ENCODE results near the gene NPB. TPM values are rescaled to one million over a fixed set of nuclear protein-coding genes. Genes with fewer than 3 reads are reported as not detected.

The NPB gene
- polyA plus RNA-seq, 5 donors, result 0.85 to 1.4 (median 1.3) TPM

- DNase-seq, result no peak
These were observed 6.6 kb upstream of the NPB start for GRCh38 chr17:81895400-81895799.

- DNase-seq, result no peak
These were observed 3.8 kb upstream of the NPB start for GRCh38 chr17:81898029-81898866.

- DNase-seq, result no peak
These were observed 3.2 kb upstream of the NPB start for GRCh38 chr17:81898885-81899284.

GRCh38 chr17:81899514-81900166 is 2.4 kb upstream of the NPB start:
- no peak for DNase-seq

DNA sequence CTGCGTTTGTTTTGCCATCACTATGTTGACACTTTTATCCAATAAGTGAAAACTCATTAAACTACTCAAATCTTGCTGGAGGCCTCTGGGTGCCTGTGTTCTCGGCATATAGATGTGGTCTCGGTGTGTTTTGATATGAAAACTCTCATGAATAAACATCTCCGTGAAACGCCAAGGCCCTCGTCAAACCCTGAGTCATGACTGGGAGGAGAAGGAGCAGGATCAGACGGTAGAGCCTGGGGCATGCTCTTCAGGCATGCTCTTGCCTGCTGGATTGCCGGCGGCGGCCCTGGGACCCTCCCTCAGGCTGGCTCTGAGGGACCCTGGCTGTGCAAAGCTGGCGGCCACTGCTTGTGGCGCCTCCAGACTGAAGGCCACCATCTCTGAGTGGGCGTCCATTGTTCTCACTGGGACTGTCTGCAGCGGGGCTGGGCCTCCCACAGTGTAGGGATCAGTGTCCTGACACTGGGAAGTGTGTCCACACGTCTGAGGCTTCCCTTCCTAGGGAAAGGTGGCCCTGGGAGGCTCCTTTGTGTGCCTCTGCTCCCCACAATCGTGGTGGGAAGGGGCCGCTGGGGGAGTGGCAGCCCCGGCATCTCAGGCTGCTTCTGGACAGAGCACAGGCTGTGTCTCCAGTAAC is 1.7 kb upstream of the NPB start:
- DNase-seq, result no peak

GRCh38 chr17:81901167-81902022 is 643 bp upstream of the NPB start:
- DNase-seq, result no peak

DNA sequence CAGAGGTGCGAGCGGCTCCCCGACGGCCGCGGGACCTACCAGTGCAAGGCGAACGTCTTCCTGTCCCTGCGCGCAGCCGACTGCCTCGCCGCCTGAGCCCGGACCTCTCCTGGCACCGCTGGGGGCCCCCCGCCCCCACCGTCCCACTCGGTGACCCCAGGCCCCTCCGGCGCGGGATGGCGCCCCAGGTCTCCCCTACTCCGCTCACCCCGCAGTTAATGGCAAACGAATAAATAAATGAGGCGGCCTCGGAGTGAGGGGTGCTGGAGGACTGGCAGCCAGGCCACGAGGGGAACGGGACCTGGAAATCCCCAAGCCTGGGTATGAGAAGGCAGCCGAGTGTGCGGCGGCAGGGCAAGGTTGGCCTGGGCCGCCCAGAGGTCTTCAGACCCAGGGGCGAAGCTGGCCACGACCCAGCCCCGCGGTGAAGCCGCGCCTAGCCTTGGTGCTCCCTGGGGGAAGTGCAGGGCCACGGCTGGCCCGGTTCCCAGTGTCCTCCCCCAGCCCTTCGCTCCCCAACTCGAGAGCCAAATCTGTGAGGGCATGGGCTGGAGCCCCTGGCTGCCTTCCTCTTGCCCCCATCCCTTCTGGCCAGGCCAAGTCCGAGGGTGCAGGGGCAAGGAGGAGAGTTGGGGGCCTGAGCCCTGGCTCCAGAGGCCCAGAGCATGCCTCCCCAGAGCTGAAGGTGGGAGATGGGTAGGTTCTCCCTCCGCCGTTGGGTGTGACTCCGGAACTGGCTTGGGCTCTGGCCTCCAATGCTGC is 796 bp downstream of the NPB start:
- DNase-seq, result no peak

DNA sequence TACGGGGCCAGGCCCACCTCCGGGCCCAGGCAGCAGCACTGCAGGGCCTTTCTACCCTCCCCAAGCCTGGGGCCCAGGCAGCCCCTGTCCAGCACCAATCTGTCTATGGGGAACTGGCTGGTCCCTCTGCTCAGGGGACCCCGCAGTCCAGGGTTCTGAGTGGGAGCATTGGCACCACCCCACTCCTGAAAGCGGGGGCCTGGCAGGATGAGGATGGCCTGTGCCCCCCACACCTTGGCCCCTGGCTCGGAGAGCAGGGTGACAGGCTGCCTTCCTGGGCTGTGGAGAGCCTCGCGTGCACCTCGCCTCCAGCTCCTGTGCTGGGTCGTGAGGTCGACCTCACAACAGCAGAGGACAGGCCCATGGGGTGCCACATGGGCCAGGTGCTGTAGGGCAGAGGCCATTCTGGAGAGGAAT is 1.4 kb downstream of the NPB start:
- no peak for DNase-seq

GRCh38 chr17:81903896-81904599 is 2.0 kb downstream of the NPB start:
- DNase-seq, result no peak

DNA sequence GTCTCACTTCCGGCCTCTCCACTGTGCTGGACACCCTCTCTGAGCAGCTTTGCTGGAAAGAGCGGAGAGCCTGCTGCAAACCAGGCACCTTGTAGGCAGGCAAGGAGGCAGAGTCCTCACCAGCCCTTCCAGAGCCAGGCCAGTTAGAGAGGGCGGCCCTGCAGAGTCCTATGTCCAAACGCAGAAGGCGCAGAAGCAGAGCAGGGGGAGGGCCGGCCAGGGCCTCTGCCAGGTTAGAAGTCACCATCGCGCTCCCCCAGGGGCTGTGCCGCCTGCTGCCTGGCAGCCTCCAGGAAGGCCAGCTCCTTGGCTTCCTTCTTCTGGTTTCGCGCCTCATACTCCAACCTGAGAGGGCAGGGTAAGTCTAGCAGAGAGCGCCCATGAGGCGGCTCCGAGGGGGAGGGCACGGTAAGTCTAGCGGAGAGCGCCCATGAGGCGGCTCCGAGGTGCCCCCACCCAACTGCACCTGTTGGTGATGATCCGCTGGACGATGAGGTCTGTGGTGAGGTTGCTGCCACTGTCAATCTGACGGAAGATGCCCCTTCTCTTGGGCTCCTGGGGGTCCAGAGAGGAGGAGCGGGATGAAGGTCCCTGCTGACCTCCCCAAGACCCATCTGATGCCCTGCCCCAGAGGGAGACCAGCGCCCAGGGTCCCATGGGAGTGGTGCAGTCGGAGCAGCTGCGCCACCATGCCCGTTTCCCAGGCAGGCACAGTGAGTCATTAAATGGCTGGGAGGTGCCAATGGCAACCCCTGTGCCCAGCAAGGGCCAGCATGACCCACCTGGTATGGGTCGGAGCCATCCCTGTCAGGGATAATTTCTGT is 2.8 kb downstream of the NPB start:
- DNase-seq, result no peak

DNA sequence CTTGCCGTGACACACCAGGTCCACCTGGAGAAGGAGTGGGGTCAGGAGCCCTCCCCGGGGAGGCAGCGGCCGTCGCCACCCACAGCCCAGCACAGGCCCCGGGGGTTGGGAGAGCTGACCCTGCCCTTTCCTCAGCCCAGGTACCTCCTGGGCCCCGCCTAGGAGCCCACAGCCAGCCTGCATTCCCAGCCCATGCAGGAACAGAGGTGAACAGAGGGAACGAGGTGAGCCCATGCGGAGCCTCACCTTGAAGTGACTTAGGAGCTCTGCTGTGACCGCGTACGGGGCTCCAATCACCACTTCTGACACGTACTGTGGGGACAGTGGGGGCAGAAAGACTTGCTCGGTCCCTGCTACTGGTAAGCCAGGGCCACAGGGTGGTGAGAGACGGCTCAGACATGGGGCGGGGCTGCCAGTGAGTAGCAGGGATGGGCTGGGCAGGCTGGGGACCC is 3.4 kb downstream of the NPB start:
- no peak for DNase-seq

GRCh38 chr17:81905993-81906392 is 4.0 kb downstream of the NPB start:
- no peak for DNase-seq

DNA sequence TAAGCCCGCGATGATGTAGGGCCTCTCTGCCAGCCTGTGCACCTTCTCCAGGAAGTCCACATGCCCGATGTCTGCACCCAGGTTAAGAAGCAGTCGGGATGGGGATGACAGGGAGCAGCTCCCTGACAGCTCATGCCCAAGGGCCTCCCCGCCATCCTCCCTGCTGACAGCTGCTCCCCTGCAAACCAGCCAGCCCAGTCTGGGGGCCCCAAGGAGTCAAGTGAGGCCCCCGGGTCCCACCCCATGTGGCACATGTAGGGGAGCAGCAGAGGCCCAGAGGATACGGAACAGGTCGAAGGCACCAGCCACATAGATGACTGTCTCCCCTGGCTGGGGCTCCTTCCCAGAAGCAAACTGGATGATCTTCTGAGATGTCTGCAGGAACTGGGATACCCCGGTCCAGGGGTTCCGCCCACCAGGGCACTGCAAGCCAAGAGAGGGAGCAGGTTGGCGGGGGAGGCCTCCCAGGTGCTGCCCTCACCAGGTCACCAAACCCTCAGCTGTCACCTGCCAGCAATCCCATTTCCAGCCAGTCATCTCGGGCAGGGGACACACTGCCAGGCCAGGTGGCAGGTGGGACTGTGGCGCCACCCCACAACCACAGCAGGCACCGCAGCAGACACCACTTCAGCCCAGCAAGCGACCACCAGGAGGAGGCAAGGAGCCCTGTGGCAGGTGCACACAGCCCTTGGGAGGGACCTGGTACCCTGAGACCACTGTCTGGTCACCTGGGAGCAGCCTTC is 4.6 kb downstream of the NPB start:
- DNase-seq, result no peak

DNA sequence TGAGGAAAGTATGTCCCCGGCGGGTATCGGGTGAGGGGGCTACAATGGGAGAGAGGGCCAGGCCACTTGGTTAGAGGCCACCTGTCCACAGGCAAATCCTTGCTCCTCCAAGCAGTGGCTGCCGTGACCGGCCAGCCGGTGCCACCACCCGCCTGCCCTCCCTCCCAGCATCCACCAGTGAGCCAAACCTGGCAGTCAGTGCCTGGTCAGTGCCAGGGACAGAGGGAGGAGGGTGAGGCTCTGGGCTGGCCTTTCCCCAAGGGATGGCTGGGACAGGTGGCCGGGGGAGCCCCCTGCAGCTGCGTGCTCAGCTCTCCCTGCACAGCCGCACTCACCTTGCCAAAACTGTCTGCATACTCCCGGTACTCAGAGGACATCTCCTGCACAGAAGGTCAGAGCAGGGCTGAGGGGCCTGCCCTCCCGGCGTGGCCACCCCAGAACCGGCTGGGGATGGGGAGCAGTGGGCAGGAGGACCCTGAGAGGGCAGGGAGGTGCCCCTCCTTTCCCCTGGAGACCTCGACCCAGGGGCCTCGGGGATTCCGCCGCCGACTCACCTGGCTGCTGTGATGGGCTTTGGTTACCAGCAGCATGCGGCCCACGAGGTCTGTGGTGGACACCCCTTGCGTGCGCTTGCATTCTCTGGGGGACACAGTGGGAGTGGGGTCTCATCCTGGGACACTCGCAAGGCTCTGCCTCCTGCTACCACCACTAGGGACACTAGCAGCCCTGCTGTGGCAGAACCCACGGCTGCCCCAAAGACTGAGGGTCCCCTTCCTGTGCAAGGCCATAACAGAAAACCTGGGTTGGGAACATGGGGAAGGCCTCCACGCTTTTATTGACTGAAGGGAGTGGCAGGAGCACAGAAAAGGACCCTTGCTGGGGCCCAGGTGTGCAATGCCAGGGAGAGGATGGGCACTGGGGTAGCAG is 5.4 kb downstream of the NPB start:
- no peak for DNase-seq

GRCh38 chr17:81908793-81909192 is 6.8 kb downstream of the NPB start:
- no peak for DNase-seq

GRCh38 chr17:81909231-81909630 is 7.2 kb downstream of the NPB start:
- no peak for DNase-seq

Data from right lung (tissue), 5 donors.